Measurements from ENCODE around the gene LY6G5B.

DNA sequence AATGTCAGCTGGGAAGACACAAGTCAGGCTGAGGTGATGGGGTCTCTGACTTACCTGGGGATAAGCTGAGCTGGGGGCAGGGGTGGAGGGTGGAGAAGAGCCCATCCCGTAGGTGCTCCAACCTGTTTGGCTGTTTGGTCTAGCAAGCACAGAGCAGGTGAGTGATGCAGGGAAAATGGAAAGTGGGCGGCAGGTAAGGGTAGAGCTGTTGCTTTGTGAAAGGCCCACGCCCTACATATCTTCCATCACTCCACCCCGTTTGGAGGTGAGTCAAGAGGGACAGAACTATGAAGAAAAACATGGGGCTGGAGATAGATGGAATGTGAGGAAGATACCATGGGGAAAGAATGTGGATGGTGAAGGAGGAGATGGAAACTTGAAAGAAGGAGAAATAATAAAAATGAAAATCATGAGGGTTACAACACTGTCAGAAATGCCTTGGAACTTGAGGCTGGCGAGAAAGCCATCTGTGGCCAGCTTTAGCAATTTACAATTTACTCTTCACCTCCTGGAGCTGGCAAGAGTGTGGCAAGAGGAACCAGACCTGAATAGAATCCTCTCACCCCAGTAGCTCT is 50.5 kb downstream of the LY6G5B start:
- TF ChIP-seq, protein P1, sequence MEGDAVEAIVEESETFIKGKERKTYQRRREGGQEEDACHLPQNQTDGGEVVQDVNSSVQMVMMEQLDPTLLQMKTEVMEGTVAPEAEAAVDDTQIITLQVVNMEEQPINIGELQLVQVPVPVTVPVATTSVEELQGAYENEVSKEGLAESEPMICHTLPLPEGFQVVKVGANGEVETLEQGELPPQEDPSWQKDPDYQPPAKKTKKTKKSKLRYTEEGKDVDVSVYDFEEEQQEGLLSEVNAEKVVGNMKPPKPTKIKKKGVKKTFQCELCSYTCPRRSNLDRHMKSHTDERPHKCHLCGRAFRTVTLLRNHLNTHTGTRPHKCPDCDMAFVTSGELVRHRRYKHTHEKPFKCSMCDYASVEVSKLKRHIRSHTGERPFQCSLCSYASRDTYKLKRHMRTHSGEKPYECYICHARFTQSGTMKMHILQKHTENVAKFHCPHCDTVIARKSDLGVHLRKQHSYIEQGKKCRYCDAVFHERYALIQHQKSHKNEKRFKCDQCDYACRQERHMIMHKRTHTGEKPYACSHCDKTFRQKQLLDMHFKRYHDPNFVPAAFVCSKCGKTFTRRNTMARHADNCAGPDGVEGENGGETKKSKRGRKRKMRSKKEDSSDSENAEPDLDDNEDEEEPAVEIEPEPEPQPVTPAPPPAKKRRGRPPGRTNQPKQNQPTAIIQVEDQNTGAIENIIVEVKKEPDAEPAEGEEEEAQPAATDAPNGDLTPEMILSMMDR (conservative IDR thresholded peaks at IDR 0.05; ENCODE audit: low read depth, low read length): no peak
- TF ChIP-seq EZH2 (IDR thresholded peaks at IDR 0.05; ENCODE audit: low read length, unreplicated experiment) (no peak), EZH2phosphoT487 (IDR thresholded peaks at IDR 0.05; ENCODE audit: borderline replicate concordance, low read length) (no peak)

Data from PC-3 (cell line).